A549 (cell line): ENCODE results near the gene AWAT2.

Experiments used
- CTCF ChIP-seq: fragments of >200 bp; sonication (Bioruptor Twin); formaldehyde crosslinking; IDR thresholded peaks from 3 replicates; pipeline ENCODE4 v1.5.1; 2016
- E2F6 ChIP-seq: IDR thresholded peaks from 2 replicates; pipeline ENCODE4 v1.6.1; 2012; ENCODE audit warnings: low read depth, borderline replicate concordance
- EP300 ChIP-seq, 2 experiments: fragments of >200 bp; sonication (Bioruptor Twin); formaldehyde crosslinking; IDR thresholded peaks; 2 replicates in 1 of 2; 3 replicates in 1 of 2; pipeline ENCODE4 v1.6.1; 2016 to 2017
- GATA3 ChIP-seq: IDR thresholded peaks from 2 replicates; pipeline ENCODE4 v1.6.1; 2012; ENCODE audit warnings: borderline replicate concordance
- MAFK ChIP-seq: fragments of 450-650 bp; IDR thresholded peaks from 2 replicates; pipeline ENCODE4 v1.6.1; 2014; ENCODE audit not compliant: partially characterized antibody
- POLR2A ChIP-seq: IDR thresholded peaks from 2 replicates; pipeline ENCODE4 v1.6.1; 2012; ENCODE audit warnings: mild to moderate bottlenecking, low read length
- RAD21 ChIP-seq, 2 experiments: fragments of >200 bp in 1 of 2; sonication (Bioruptor Twin) in 1 of 2; formaldehyde crosslinking in 1 of 2; IDR thresholded peaks in 1 of 2; conservative IDR thresholded peaks in 1 of 2; 2 replicates in 1 of 2; 3 replicates in 1 of 2; pipeline ENCODE4 v1.6.1; 2012 to 2018; ENCODE audit warnings: inconsistent platforms in 1 of 2
- REST ChIP-seq: fragments of 200-600 bp; sonication (generic); IDR thresholded peaks from 2 replicates; pipeline ENCODE4 v1.6.1; 2016; ENCODE audit warnings: antibody characterized with exemption, mild to moderate bottlenecking, moderate library complexity
- RNF2 ChIP-seq: fragments of 200-600 bp; sonication (generic); IDR thresholded peaks from 2 replicates; pipeline ENCODE4 v1.6.1; 2016; ENCODE audit warnings: low read depth, mild to moderate bottlenecking, antibody characterized with exemption, moderate library complexity, borderline replicate concordance
- TP53 ChIP-seq: fragments of 250-450 bp; sonication (Bioruptor Pico); IDR thresholded peaks from 2 replicates; pipeline ENCODE4 v1.5.0; 2021; ENCODE audit warnings: mild to moderate bottlenecking, moderate library complexity

GRCh38 chrX:70025464-70025863 lies 24.3 kb downstream of the AWAT2 start:
- TF ChIP-seq CTCF (no peak), TP53 (CRISPR knock-in tag) (no peak), MAFK (no peak), E2F6 (no peak), REST (no peak), POLR2A (no peak), RNF2 (no peak), EP300 (IDR thresholded peaks at IDR 0.05) (no peak), GATA3 (no peak), RAD21 (conservative IDR thresholded peaks at IDR 0.05 in 1 of 2, IDR thresholded peaks at IDR 0.05 in 1 of 2) (no peak)
